Measurements from ENCODE around the gene SPCS2. TPM values are rescaled to one million over a fixed set of nuclear protein-coding genes. Genes with fewer than 3 reads are reported as not detected.
"Not testable (repeated sequence)": the region's sequence is repeated elsewhere in the genome, so short reads cannot be mapped to it uniquely, and the experiment has no call there.

Gene SPCS2
- total and polyA plus RNA-seq, 2 of the 8 experiments (the other 6 are each of a cell fraction or from before 2014, with no cell fraction given), result 92.7 to 161 TPM

GRCh38 chr11:74960128-74960527, 11.1 kb downstream of the SPCS2 start:
- not testable (repeated sequence) for FAIRE-seq; H4K5ac ChIP-seq (ENCODE audit: insufficient read length, low read depth, low read length); H2BK20ac ChIP-seq (ENCODE audit: low read length); H3K4me1 ChIP-seq (replicated peaks in 1 of 4; ENCODE audit: control insufficient read depth in 3 of 4, insufficient read depth in 4 of 4, low read length in 3 of 4); H3K18ac ChIP-seq (ENCODE audit: extremely low read depth, low read length); H3K9ac ChIP-seq (replicated peaks in 1 of 4; ENCODE audit: extremely low read depth in 1 of 4, low read depth in 3 of 4, low read length in 3 of 4); H2BK5ac ChIP-seq (ENCODE audit: low read depth, low read length); H4K91ac ChIP-seq (replicated peaks; ENCODE audit: insufficient read length, low read length); H2BK15ac ChIP-seq (ENCODE audit: low read length); H3K79me1 ChIP-seq (ENCODE audit: low read depth, low read length); H2AK5ac ChIP-seq (ENCODE audit: low read depth, low read length); DNase-seq (ENCODE audit: low read depth in 1 of 2, low spot score in 2 of 2); H3K23ac ChIP-seq (ENCODE audit: insufficient read length); H3K4me2 ChIP-seq (ENCODE audit: insufficient read depth in 1 of 2, low read depth in 2 of 2, low read length in 2 of 2); H3K4ac ChIP-seq (replicated peaks; ENCODE audit: insufficient read length, low read depth, low read length); H2BK12ac ChIP-seq (ENCODE audit: low read depth, low read length); H3K27me3 ChIP-seq (replicated peaks in 1 of 4; ENCODE audit: control insufficient read depth in 3 of 4, extremely low read depth in 1 of 4, insufficient read depth in 3 of 4, low read length in 3 of 4); H3K4me3 ChIP-seq (ENCODE audit: extremely low read depth in 1 of 4, insufficient read depth in 2 of 4, low read depth in 3 of 4, low read length in 4 of 4); H3K27ac ChIP-seq (ENCODE audit: low read depth, low read length); H2BK120ac ChIP-seq (replicated peaks; ENCODE audit: low read depth, low read length); H2AFZ ChIP-seq (ENCODE audit: low read length); H4K8ac ChIP-seq (ENCODE audit: extremely low read depth, insufficient read depth, low read length); H3K23me2 ChIP-seq (ENCODE audit: low read depth, low read length); H3K9me3 ChIP-seq (ENCODE audit: insufficient read depth in 2 of 2, low read depth in 1 of 2, low read length in 1 of 2); H3K56ac ChIP-seq (replicated peaks; ENCODE audit: insufficient read length, low read depth, low read length); H3K14ac ChIP-seq (ENCODE audit: insufficient read length)
- 98% methylated on average over 6 of the region's 6 CpGs; no CpG with 5 or more reads in 1 of the 2 experiments for WGBS, 2 experiments (ENCODE audit: extremely low coverage in 1 of 2, insufficient coverage in 1 of 2, insufficient read length in 1 of 2, insufficient replicate concordance in 2 of 2, low coverage in 1 of 2, low lambda C conversion rate in 2 of 2, missing lambda C conversion rate in 1 of 2)
- peaks cover 15% of the 10 kb centered on the region in 2 experiments for H4K20me1 ChIP-seq (replicated peaks in 1 of 2; ENCODE audit: control insufficient read depth in 1 of 2, insufficient read depth in 2 of 2, low read length in 2 of 2)
- H3K36me3 ChIP-seq (ENCODE audit: control insufficient read depth in 2 of 4, insufficient read depth in 4 of 4, low read length in 3 of 4), result peaks cover 0 to 16% (median under 1%) of the 10 kb centered on the region in 4 experiments; a peak in 1 of 8 replicates
- ChIA-PET POLR2A (ENCODE audit: partially characterized antibody) (interaction anchor here (1.6 kb wide), 1 partner anchor 10 kb away, joined by 4 read pairs; no protein-coding TSS in a partner anchor), CTCF (ENCODE audit: partially characterized antibody) (interaction anchor here (1.2 kb wide), 1 partner anchor 14 kb away, joined by 3 read pairs; no protein-coding TSS in a partner anchor)
- H3K79me2 ChIP-seq (ENCODE audit: control insufficient read depth in 1 of 2, insufficient read depth in 2 of 2, low read length in 2 of 2), result peaks cover 3 to 96% of the 10 kb centered on the region in 2 experiments; a peak in 3 of 4 replicates

Measured in H1 (cell line).